ENCODE results near the gene AKR1A1. TPM values are rescaled to one million over a fixed set of nuclear protein-coding genes. Genes with fewer than 3 reads are reported as not detected.

The AKR1A1 gene
- total RNA-seq, 1 donor from 2014 or later: 182 TPM

DNA sequence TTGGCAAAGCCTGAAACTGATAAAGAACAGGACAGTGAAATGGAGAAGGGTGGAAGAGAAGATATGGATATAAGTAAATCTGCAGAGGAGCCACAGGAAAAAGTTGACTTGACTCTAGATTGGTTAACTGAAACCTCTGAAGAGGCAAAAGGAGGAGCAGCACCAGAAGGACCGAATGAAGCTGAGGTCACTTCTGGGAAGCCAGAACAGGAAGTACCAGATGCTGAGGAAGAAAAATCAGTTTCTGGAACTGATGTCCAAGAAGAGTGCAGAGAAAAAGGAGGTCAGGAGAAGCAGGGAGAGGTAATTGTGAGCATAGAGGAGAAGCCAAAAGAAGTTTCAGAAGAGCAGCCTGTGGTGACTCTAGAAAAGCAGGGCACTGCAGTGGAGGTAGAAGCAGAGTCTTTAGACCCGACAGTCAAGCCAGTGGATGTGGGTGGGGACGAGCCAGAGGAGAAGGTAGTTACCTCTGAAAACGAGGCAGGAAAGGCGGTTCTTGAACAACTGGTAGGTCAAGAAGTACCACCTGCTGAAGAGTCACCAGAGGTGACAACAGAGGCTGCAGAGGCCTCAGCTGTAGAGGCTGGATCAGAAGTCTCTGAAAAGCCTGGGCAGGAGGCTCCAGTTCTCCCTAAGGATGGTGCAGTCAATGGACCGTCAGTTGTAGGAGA lies 56.9 kb downstream of the AKR1A1 start:
- H3K27me3 Mint-ChIP-seq (ENCODE audit: unreplicated experiment): peaks cover 2% of the 10 kb centered on the region
- H3K36me3 Mint-ChIP-seq (ENCODE audit: unreplicated experiment): no peaks in the 10 kb centered on the region
- TF ChIP-seq, protein P1, sequence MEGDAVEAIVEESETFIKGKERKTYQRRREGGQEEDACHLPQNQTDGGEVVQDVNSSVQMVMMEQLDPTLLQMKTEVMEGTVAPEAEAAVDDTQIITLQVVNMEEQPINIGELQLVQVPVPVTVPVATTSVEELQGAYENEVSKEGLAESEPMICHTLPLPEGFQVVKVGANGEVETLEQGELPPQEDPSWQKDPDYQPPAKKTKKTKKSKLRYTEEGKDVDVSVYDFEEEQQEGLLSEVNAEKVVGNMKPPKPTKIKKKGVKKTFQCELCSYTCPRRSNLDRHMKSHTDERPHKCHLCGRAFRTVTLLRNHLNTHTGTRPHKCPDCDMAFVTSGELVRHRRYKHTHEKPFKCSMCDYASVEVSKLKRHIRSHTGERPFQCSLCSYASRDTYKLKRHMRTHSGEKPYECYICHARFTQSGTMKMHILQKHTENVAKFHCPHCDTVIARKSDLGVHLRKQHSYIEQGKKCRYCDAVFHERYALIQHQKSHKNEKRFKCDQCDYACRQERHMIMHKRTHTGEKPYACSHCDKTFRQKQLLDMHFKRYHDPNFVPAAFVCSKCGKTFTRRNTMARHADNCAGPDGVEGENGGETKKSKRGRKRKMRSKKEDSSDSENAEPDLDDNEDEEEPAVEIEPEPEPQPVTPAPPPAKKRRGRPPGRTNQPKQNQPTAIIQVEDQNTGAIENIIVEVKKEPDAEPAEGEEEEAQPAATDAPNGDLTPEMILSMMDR (IDR thresholded peaks at IDR 0.05; ENCODE audit: partially characterized antibody, unreplicated experiment): no peak
- peaks cover 10% of the 10 kb centered on the region for H3K4me1 Mint-ChIP-seq (ENCODE audit: low read depth, unreplicated experiment)
- no peak overlapping the region for H3K27ac Mint-ChIP-seq (ENCODE audit: unreplicated experiment)
- no peak overlapping the region for H3K4me3 Mint-ChIP-seq (ENCODE audit: unreplicated experiment)
- no peak for DNase-seq
- no peaks in the 10 kb centered on the region for H3K9me3 Mint-ChIP-seq (ENCODE audit: unreplicated experiment)

DNA sequence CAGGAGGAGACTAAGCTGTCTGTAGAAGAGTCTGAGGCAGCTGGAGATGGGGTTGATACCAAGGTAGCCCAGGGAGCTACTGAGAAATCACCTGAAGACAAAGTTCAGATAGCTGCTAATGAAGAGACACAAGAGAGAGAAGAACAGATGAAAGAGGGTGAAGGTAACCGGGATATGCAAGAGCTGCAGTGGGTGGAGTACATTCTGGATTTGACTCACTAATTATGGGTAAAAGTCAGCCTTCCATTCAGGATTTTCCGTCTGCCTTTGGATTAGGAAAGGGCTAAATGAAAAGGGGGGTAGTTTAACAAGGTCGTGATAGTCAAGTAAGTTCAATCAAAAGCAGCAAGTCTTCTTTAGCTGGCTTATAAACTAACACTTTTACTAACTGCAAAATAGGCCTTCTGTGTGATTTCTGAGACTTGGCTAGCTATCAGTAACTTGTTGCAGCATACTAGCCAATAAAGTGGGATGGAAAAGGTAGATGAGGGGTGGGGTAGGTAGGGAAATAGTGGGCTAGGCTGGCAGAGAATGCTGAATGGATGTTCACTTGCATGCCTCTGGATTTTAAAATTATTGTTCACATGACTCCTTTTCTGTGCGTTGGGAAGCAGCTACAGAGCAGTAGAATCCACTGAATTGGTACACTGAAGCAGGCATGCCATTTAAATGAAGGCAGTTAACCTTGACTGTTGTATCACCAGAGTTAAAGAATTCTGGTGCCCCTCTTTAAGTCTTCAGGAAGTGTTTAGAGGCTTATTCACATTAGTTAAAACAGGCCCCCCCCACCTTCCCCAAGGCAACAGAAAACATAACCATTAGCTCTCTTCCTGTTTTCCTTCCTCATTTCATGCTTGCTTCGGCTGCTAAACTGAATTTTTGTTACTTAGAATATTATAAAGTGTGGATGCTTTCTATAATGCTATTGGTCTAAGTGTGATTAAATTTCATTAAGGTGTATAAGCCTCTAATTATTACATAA lies 57.8 kb downstream of the AKR1A1 start:
- Mint-ChIP-seq H3K36me3 (ENCODE audit: unreplicated experiment) (no peaks in the 10 kb centered on the region), H3K4me3 (ENCODE audit: unreplicated experiment) (no peak overlapping the region), H3K4me1 (ENCODE audit: low read depth, unreplicated experiment) (peaks cover 10% of the 10 kb centered on the region), H3K27me3 (ENCODE audit: unreplicated experiment) (peaks cover 2% of the 10 kb centered on the region), H3K9me3 (ENCODE audit: unreplicated experiment) (no peaks in the 10 kb centered on the region), H3K27ac (ENCODE audit: unreplicated experiment) (no peak overlapping the region)
- TF ChIP-seq, protein P1 (IDR thresholded peaks at IDR 0.05; ENCODE audit: partially characterized antibody, unreplicated experiment): no peak
- no peak for DNase-seq

DNA sequence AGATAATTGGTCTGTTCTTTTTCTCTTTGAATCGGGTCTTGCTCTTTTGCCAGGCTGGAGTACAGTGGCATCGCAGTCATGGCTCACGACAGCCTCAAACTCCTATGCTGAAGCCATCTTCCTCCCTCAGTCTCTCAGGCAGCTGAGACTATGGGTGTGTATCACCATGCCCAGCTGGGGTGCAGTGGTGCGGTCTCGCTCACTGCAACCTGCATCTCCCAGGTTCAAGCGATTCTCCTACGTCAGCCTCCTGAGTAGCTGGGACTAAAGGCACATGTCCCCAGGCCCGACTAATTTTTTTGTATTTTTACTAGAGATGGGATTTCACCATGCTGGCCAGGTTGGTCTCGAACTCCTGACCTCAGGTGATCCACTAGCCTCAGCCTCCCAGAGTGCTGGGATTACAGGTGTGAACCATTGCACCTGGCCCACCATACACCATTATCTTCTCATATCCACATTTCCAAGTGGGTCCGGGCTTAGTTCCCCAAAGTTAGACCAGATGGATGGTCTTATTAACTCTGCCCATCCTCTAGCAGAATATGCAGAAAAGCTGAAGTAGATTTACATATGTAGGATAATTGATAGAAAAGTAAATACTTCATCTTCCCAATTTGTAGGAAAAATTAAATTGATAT lies 60.1 kb downstream of the AKR1A1 start:
- Mint-ChIP-seq H3K36me3 (ENCODE audit: unreplicated experiment) (no peaks in the 10 kb centered on the region), H3K4me3 (ENCODE audit: unreplicated experiment) (no peak overlapping the region), H3K9me3 (ENCODE audit: unreplicated experiment) (no peaks in the 10 kb centered on the region), H3K27ac (ENCODE audit: unreplicated experiment) (no peak overlapping the region), H3K27me3 (ENCODE audit: unreplicated experiment) (peaks cover 2% of the 10 kb centered on the region), H3K4me1 (ENCODE audit: low read depth, unreplicated experiment) (peaks cover 10% of the 10 kb centered on the region)
- TF ChIP-seq, protein P1 (IDR thresholded peaks at IDR 0.05; ENCODE audit: partially characterized antibody, unreplicated experiment): no peak
- DNase-seq: no peak

DNA sequence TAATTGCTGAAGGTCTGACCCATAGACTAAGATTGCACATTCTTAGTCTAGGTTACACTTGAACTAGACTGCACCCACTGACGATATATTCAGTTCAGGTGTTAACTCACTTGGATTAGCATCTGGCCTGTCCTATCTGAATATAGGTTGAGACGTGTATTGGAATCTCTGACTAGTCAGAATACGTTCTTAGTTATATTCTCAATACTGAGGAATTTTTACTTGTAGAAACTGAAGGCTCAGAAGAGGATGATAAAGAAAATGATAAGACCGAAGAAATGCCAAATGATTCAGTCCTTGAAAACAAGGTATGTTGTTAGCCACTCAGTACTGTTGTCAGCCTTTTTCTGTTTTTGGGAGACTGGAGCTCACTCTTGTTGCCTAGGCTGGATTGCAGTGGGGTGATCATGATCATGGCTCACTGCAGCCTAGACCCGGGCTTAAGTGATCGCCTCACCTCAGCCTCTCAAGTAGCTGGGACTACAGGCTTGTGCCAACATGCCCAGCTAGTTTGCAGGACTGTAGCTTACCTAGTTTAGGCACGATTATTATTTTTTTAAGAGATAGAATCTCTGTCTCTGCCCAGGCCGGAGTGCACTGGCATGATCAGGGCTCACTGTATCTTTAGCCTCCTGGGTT lies 62.4 kb downstream of the AKR1A1 start:
- Mint-ChIP-seq H3K4me1 (ENCODE audit: low read depth, unreplicated experiment) (no peaks in the 10 kb centered on the region), H3K27me3 (ENCODE audit: unreplicated experiment) (peaks cover 1% of the 10 kb centered on the region), H3K27ac (ENCODE audit: unreplicated experiment) (no peak overlapping the region), H3K4me3 (ENCODE audit: unreplicated experiment) (no peak overlapping the region), H3K9me3 (ENCODE audit: unreplicated experiment) (no peaks in the 10 kb centered on the region), H3K36me3 (ENCODE audit: unreplicated experiment) (no peaks in the 10 kb centered on the region)
- TF ChIP-seq, protein P1 (IDR thresholded peaks at IDR 0.05; ENCODE audit: partially characterized antibody, unreplicated experiment): no peak
- no peak for DNase-seq

Data from glutamatergic neuron (in vitro differentiated cells).